Measurements from ENCODE around the gene RPRML. TPM values are rescaled to one million over a fixed set of nuclear protein-coding genes. Genes with fewer than 3 reads are reported as not detected.
A peak's percentile ranks its signal among the peaks of the same experiment; 100 is the strongest.

RPRML gene
- total RNA-seq, 4 donors from 2014 or later, result 0.64 to 6.8 (median 3.3) TPM

- 59% methylated on average over 3 of the region's 3 CpGs for WGBS
- Histone ChIP-seq H3K9me3 (no peaks in the 10 kb centered on the region), H3K4me1 (peaks cover 36% of the 10 kb centered on the region), H3K27me3 (no peaks in the 10 kb centered on the region), H3K27ac (no peak overlapping the region), H3K4me3 (no peak overlapping the region), H3K36me3 (peaks cover 3% of the 10 kb centered on the region)
- no peak for DNase-seq (ENCODE audit: low spot score in 2 of 2)
- TF ChIP-seq POLR2AphosphoS5 (IDR thresholded peaks at IDR 0.05), result no peak
- TF ChIP-seq CTCF (IDR thresholded peaks at IDR 0.05), result no peak
- no peak for TF ChIP-seq POLR2A (IDR thresholded peaks at IDR 0.05)
- TF ChIP-seq EP300 (IDR thresholded peaks at IDR 0.05), result no peak
Measured at GRCh38 chr17:46947216-46947615, 31.8 kb downstream of the RPRML start.

GRCh38 chr17:46944931-46945330 is 34.1 kb downstream of the RPRML start:
- Histone ChIP-seq H3K27me3 (no peaks in the 10 kb centered on the region), H3K36me3 (peaks cover 15% of the 10 kb centered on the region), H3K27ac (peak overlapping the region; percentile 1), H3K4me1 (peaks cover 29% of the 10 kb centered on the region), H3K4me3 (no peak overlapping the region), H3K9me3 (no peaks in the 10 kb centered on the region)
- no peak for DNase-seq (ENCODE audit: low spot score in 2 of 2)
- TF ChIP-seq POLR2AphosphoS5 (IDR thresholded peaks at IDR 0.05) (no peak), CTCF (IDR thresholded peaks at IDR 0.05) (no peak), POLR2A (IDR thresholded peaks at IDR 0.05) (no peak), EP300 (IDR thresholded peaks at IDR 0.05) (no peak)
- 38% methylated on average over 10 of the region's 10 CpGs for WGBS

DNA sequence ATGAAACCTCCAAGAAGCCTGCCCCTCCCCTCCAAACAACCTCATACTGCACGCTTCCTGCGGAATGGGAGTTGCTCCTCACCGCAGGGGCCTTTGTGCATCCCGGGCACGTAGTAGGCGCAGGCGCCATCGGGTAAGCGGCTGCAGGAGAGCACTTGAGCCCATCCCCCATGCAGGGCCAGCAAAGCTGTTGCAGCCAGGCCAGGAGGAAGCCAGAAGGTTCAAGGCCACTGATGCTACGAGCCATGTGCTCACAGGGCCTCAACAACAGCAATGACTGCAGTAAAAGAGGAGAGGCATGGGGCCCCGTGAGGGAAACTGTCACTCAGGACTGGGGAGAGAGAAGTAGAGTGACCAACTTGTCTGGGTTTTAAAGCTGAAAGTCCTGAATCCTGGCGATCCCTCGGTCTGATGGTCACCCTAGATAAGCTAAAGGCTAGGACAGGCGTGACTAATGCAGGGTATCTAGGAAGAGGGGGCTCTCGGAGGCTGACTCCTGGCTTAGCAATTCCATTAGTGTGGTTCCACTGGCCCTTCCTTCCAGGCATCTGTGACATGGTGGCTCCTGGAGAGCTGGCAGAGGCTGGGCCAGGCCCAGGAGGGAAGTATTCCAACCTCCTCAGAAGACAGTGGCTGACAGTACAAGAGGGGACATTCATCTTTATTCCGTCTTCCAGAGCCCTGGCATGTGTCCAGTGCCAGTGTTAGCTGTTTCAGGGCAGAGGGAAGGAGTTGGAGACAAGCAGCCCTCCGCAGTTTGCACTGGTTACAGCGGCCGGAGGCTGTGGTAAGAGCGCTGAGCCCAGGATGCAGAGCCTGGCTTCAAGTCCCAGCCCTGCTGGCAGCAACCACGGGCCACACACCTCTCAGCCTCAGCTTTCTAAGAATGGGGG is 35.3 kb downstream of the RPRML start:
- H3K4me3 ChIP-seq, result no peak overlapping the region
- no peaks in the 10 kb centered on the region for H3K27me3 ChIP-seq
- H3K36me3 ChIP-seq, result peaks cover 25% of the 10 kb centered on the region
- TF ChIP-seq POLR2A (IDR thresholded peaks at IDR 0.05) (no peak), EP300 (IDR thresholded peaks at IDR 0.05) (no peak), CTCF (IDR thresholded peaks at IDR 0.05) (no peak), POLR2AphosphoS5 (IDR thresholded peaks at IDR 0.05) (no peak)
- H3K27ac ChIP-seq, result no peak overlapping the region
- no peaks in the 10 kb centered on the region for H3K9me3 ChIP-seq
- peaks cover 29% of the 10 kb centered on the region for H3K4me1 ChIP-seq
- WGBS, result 20% methylated on average over 21 of the region's 21 CpGs
- DNase-seq (ENCODE audit: low spot score in 2 of 2), result no peak

- H3K4me1 ChIP-seq, result peaks cover 29% of the 10 kb centered on the region
- WGBS, result 53% methylated on average over 2 of the region's 2 CpGs
- DNase-seq (ENCODE audit: low spot score in 2 of 2), result no peak
- TF ChIP-seq EP300 (IDR thresholded peaks at IDR 0.05), result no peak
- no peak for TF ChIP-seq POLR2A (IDR thresholded peaks at IDR 0.05)
- no peak for TF ChIP-seq CTCF (IDR thresholded peaks at IDR 0.05)
- TF ChIP-seq POLR2AphosphoS5 (IDR thresholded peaks at IDR 0.05), result no peak
- H3K27me3 ChIP-seq, result no peaks in the 10 kb centered on the region
- no peak overlapping the region for H3K27ac ChIP-seq
- no peaks in the 10 kb centered on the region for H3K9me3 ChIP-seq
- H3K4me3 ChIP-seq, result no peak overlapping the region
- peaks cover 30% of the 10 kb centered on the region for H3K36me3 ChIP-seq
Measured at GRCh38 chr17:46943218-46943500, 35.9 kb downstream of the RPRML start.

DNA sequence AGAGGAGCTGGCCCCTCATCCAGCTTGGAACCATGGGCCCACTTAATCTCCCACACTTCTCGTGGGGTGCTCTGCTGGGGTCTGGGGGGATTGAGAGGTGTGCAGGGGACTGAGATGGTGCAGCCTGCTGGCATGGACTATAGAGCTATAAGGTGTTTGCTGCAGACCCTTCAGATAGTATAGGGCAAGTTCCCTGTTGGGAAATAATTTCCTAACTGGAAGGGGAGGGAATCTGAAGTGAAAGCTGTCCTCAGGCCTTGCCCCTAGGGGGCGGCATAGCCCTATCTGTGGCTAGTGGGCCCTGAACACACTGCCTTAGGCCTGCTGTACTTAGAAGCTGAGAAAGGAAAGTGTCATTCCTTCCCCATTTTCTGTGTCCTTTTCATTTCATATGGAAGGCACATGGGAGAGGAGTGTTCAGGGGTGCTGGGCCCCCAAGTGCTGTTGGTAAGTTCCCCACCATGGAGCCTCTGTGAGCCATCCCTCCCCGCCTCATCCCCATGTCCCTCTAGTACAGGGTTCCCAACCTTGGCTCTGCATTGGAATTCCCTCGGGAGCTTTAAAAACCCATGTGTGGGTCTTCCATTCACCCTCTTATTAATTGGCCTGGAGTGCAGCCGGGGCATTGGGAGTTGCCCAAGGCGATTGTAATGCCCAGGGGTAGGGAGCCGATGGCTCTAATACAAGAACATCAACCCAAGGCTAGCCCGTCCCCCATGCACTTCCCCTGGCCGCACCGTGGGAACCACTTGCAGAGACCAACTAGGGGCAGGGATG is 36.4 kb downstream of the RPRML start:
- Histone ChIP-seq H3K4me1 (peaks cover 29% of the 10 kb centered on the region), H3K4me3 (no peak overlapping the region), H3K27ac (no peak overlapping the region), H3K36me3 (peaks cover 35% of the 10 kb centered on the region), H3K27me3 (no peaks in the 10 kb centered on the region), H3K9me3 (no peaks in the 10 kb centered on the region)
- WGBS, result 50% methylated on average over 9 of the region's 10 CpGs
- no peak for DNase-seq (ENCODE audit: low spot score in 2 of 2)
- TF ChIP-seq POLR2AphosphoS5 (IDR thresholded peaks at IDR 0.05) (no peak), CTCF (IDR thresholded peaks at IDR 0.05) (peak; percentile 28 to 72), EP300 (IDR thresholded peaks at IDR 0.05) (no peak)

All from suprapubic skin (tissue), 4 donors.